OCI-LY3 (cell line): ENCODE results near the gene DNMBP.

ENCODE experiments used
- CTCF ChIP-seq: fragments of 200-600, 300-600 bp; sonication (generic); IDR thresholded peaks from 2 replicates; pipeline ENCODE4 v1.5.1; 2014; ENCODE audit warnings: antibody characterized with exemption, low read length, low read depth
- EZH2phosphoT487 ChIP-seq: fragments of 200-600 bp; shearing (Covaris generic); IDR thresholded peaks from 2 replicates; pipeline ENCODE4 v1.6.1; 2018; ENCODE audit warnings: antibody characterized with exemption, mixed run types, low read depth

GRCh38 chr10:99905971-99906370, 103.8 kb downstream of the DNMBP start:
- TF ChIP-seq CTCF (no peak), EZH2phosphoT487 (no peak)
